ENCODE measurements around the gene RPL6.

DNA sequence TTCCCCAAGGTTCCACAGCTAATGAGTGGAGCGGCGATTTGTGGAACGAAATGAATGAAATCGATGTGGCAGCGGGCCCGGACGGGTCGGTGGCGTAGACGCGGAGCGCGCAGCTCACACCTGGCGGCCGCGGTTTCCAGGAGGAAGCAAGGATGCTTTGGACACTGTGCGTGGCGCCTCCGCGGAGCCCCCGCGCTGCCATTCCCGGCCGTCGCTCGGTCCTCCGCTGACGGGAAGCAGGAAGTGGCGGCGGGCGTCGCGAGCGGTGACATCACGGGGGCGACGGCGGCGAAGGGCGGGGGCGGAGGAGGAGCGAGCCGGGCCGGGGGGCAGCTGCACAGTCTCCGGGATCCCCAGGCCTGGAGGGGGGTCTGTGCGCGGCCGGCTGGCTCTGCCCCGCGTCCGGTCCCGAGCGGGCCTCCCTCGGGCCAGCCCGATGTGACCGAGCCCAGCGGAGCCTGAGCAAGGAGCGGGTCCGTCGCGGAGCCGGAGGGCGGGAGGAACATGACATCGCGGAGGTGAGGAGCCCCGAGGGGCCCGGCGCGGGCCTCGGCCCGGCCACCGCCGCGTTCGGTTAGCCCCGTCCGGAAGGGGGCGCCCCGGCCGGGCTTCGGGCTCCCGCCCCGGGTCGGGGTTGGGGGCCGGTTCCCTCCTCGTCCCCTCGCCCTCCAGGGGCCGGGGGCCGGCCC, 9.3 kb upstream of the RPL6 start, which contains the start of gene PTPN11:
- TF ChIP-seq, protein P1, sequence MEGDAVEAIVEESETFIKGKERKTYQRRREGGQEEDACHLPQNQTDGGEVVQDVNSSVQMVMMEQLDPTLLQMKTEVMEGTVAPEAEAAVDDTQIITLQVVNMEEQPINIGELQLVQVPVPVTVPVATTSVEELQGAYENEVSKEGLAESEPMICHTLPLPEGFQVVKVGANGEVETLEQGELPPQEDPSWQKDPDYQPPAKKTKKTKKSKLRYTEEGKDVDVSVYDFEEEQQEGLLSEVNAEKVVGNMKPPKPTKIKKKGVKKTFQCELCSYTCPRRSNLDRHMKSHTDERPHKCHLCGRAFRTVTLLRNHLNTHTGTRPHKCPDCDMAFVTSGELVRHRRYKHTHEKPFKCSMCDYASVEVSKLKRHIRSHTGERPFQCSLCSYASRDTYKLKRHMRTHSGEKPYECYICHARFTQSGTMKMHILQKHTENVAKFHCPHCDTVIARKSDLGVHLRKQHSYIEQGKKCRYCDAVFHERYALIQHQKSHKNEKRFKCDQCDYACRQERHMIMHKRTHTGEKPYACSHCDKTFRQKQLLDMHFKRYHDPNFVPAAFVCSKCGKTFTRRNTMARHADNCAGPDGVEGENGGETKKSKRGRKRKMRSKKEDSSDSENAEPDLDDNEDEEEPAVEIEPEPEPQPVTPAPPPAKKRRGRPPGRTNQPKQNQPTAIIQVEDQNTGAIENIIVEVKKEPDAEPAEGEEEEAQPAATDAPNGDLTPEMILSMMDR (IDR thresholded peaks at IDR 0.05): peak in 2 of 3 experiments; percentile 6 to 34
- TF ChIP-seq POLR2A (IDR thresholded peaks at IDR 0.05): peak in 1 of 2 donors; percentile 67
- peak; percentile 87 to 88 for TF ChIP-seq POLR2AphosphoS5 (IDR thresholded peaks at IDR 0.05; ENCODE audit: insufficient read depth in 1 of 2, low read depth in 1 of 2)

Data from vagina (tissue), 2 donors.